DMS 273 treated with DMSO at 0.1 percent for 48 hours (cell line): ENCODE data around the gene ISG15.
"Not testable (repeated sequence)": the region's sequence is repeated elsewhere in the genome, so short reads cannot be mapped to it uniquely, and the experiment has no call there.

Experiments
- DNase-seq: peaks from one replicate; lab custom pipeline; 2025; lab: John Stamatoyannopoulos, UW

The ISG15 gene

GRCh38 chr1:975896-976683, 37.2 kb upstream of the ISG15 start:
- DNase-seq: no peak

GRCh38 chr1:976791-977190, 36.5 kb upstream of the ISG15 start:
- DNase-seq: not testable (repeated sequence)

GRCh38 chr1:978069-978834, 35.0 kb upstream of the ISG15 start:
- DNase-seq: no peak

- DNase-seq: no peak
These were observed 34.2 kb upstream of the ISG15 start for GRCh38 chr1:978835-979743.

GRCh38 chr1:979744-980072, 33.6 kb upstream of the ISG15 start:
- DNase-seq: no peak

GRCh38 chr1:980137-980571, 33.1 kb upstream of the ISG15 start:
- DNase-seq: no peak

- DNase-seq: no peak
These were observed 32.5 kb upstream of the ISG15 start for GRCh38 chr1:980602-981395.

GRCh38 chr1:981491-981954, 31.8 kb upstream of the ISG15 start:
- no peak for DNase-seq

- no peak for DNase-seq
These were observed 31.2 kb upstream of the ISG15 start, which contains the start of gene PERM1 for GRCh38 chr1:981955-982558. PERM1 (minus strand) TSS chr1:982093; CDS start chr1:981029, 1,064 bp downstream.

- no peak for DNase-seq
These were observed 30.4 kb upstream of the ISG15 start for GRCh38 chr1:982765-983436.

- no peak for DNase-seq
These were observed 29.4 kb upstream of the ISG15 start for GRCh38 chr1:983798-984475.

- no peak for DNase-seq
These were observed 28.9 kb upstream of the ISG15 start for GRCh38 chr1:984476-984814.

GRCh38 chr1:985126-985525, 28.2 kb upstream of the ISG15 start:
- no peak for DNase-seq

GRCh38 chr1:988061-988460, 25.2 kb upstream of the ISG15 start:
- DNase-seq: not testable (repeated sequence)

- not testable (repeated sequence) for DNase-seq
These were observed 22.0 kb upstream of the ISG15 start for GRCh38 chr1:991275-991674.

- no peak for DNase-seq
These were observed 21.4 kb upstream of the ISG15 start for GRCh38 chr1:991895-992294.

GRCh38 chr1:992362-992761, 20.9 kb upstream of the ISG15 start:
- DNase-seq: no peak

GRCh38 chr1:993379-993995, 19.8 kb upstream of the ISG15 start:
- DNase-seq: no peak

GRCh38 chr1:994546-994945, 18.8 kb upstream of the ISG15 start:
- DNase-seq: not testable (repeated sequence)
